WTC11 (cell line): Measurements from ENCODE around the gene KNSTRN. TPM values are rescaled to one million over a fixed set of nuclear protein-coding genes. Genes with fewer than 3 reads are reported as not detected.

Source experiments
- ATAC-seq: fragments of 200-7000 bp; cut with Tn5 transposase; 2 replicates; pipeline ENCODE4 v1.10.0; 2021; ENCODE audit warnings: mild to moderate bottlenecking, moderate library complexity
- CTCF ChIA-PET: fragments of 300-600 bp; sonication (Branson Sonifier 250); formaldehyde crosslinking; loops from one replicate; lab custom pipeline; 2021; ENCODE audit warnings: antibody characterized with exemption; lab: Charles Lee
- POLR2A ChIA-PET: fragments of 350-600 bp; sonication (Branson Sonifier 250); formaldehyde crosslinking; loops from one replicate; lab custom pipeline; 2021; ENCODE audit warnings: antibody characterized with exemption; lab: Charles Lee
- DNase-seq: peaks from one replicate; pipeline ENCODE4 v3.0.0; 2021; ENCODE audit warnings: low spot score
- H3K27ac Mint-ChIP-seq: 2 replicates; pipeline ENCODE4 v1.8.0; 2021; ENCODE audit warnings: mixed read lengths
- H3K27me3 Mint-ChIP-seq: 2 replicates; pipeline ENCODE4 v1.8.0; 2021; ENCODE audit warnings: low read depth, mild to moderate bottlenecking, moderate library complexity, mixed read lengths
- H3K36me3 Mint-ChIP-seq: 2 replicates; pipeline ENCODE4 v1.8.0; 2021; ENCODE audit warnings: mixed read lengths
- H3K4me1 Mint-ChIP-seq: 2 replicates; pipeline ENCODE4 v1.8.0; 2022; ENCODE audit warnings: mixed read lengths
- H3K4me3 Mint-ChIP-seq: 2 replicates; pipeline ENCODE4 v1.8.0; 2021; ENCODE audit warnings: mild to moderate bottlenecking, moderate library complexity, mixed read lengths
- H3K9me3 Mint-ChIP-seq: 2 replicates; pipeline ENCODE4 v1.8.0; 2021; ENCODE audit warnings: mixed read lengths
- CBFB ChIP-seq: sonication (generic); formaldehyde crosslinking; IDR thresholded peaks from 2 replicates; pipeline ENCODE4 v1.8.1; 2022; ENCODE audit warnings: mild to moderate bottlenecking, low read depth, missing genetic modification reagents
- ELF4 ChIP-seq: sonication (generic); formaldehyde crosslinking; IDR thresholded peaks from 2 replicates; pipeline ENCODE4 v1.8.1; 2022; ENCODE audit warnings: low read depth, mild to moderate bottlenecking, moderate library complexity, missing genetic modification reagents
- EMX1 ChIP-seq: fragments of 250-450 bp; sonication (Bioruptor Pico); IDR thresholded peaks from 2 replicates; pipeline ENCODE4 v1.8.0; 2021; ENCODE audit warnings: mild to moderate bottlenecking
- ETV6 ChIP-seq: sonication (generic); formaldehyde crosslinking; IDR thresholded peaks from 2 replicates; pipeline ENCODE4 v1.8.1; 2022; ENCODE audit warnings: mild to moderate bottlenecking, missing genetic modification reagents
- FOXP1 ChIP-seq: sonication (generic); formaldehyde crosslinking; IDR thresholded peaks from 2 replicates; pipeline ENCODE4 v1.8.0; 2022; ENCODE audit warnings: missing genetic modification reagents, mild to moderate bottlenecking, moderate library complexity, borderline replicate concordance
- NFATC4 ChIP-seq: fragments of 250-450 bp; sonication (Bioruptor Pico); IDR thresholded peaks from 2 replicates; pipeline ENCODE4 v1.9.0; 2021; ENCODE audit warnings: mild to moderate bottlenecking
- NFE2L1 ChIP-seq: sonication (generic); formaldehyde crosslinking; IDR thresholded peaks from 2 replicates; pipeline ENCODE4 v1.8.1; 2023; ENCODE audit warnings: missing genetic modification reagents
- NFYB ChIP-seq: sonication (generic); formaldehyde crosslinking; conservative IDR thresholded peaks from 2 replicates; pipeline ENCODE4 v1.8.0; 2022; ENCODE audit warnings: low read depth, missing genetic modification reagents
- NR3C1 ChIP-seq: sonication (generic); formaldehyde crosslinking; conservative IDR thresholded peaks from 2 replicates; pipeline ENCODE4 v1.8.1; 2023; ENCODE audit warnings: low read depth, mild to moderate bottlenecking, missing genetic modification reagents
- OVOL2 ChIP-seq: fragments of 250-450 bp; sonication (Bioruptor Pico); IDR thresholded peaks from 2 replicates; pipeline ENCODE4 v1.9.0; 2021; ENCODE audit warnings: mild to moderate bottlenecking, borderline replicate concordance
- RELA ChIP-seq: sonication (generic); formaldehyde crosslinking; IDR thresholded peaks from 2 replicates; pipeline ENCODE4 v1.8.1; 2022; ENCODE audit warnings: missing genetic modification reagents, mild to moderate bottlenecking, borderline replicate concordance
- RORB ChIP-seq: fragments of 250-450 bp; sonication (Bioruptor Pico); IDR thresholded peaks from 2 replicates; pipeline ENCODE4 v1.9.0; 2021; ENCODE audit warnings: mild to moderate bottlenecking
- SMAD4 ChIP-seq: sonication (generic); formaldehyde crosslinking; IDR thresholded peaks from 2 replicates; pipeline ENCODE4 v1.8.0; 2022; ENCODE audit warnings: mild to moderate bottlenecking, missing genetic modification reagents
- ZNF423 ChIP-seq: fragments of 250-450 bp; sonication (Bioruptor Pico); IDR thresholded peaks from 2 replicates; pipeline ENCODE4 v2.1.2; 2022; ENCODE audit warnings: mild to moderate bottlenecking, moderate library complexity
- ZNF671 ChIP-seq: fragments of 250-450 bp; sonication (Bioruptor Pico); IDR thresholded peaks from 2 replicates; pipeline ENCODE4 v1.8.0; 2021; ENCODE audit warnings: mild to moderate bottlenecking
- total RNA-seq: library from RNA; stranded (reverse); gene quantifications from 3 replicates; pipeline ENCODE4 v1.2.3, GENCODE V29; 2021
- TF ChIP-seq, protein P1 (sequence below): fragments of 250-450 bp; sonication (Bioruptor Pico); IDR thresholded peaks from 2 replicates; pipeline ENCODE4 v2.1.2; 2022; ENCODE audit warnings: mild to moderate bottlenecking, moderate library complexity
- TF ChIP-seq, protein P2 (sequence below): sonication (generic); formaldehyde crosslinking; IDR thresholded peaks from 2 replicates; pipeline ENCODE4 v1.8.1; 2023; ENCODE audit warnings: mild to moderate bottlenecking, missing genetic modification reagents
- TF ChIP-seq, protein P3 (sequence below): fragments of 250-450 bp; sonication (Bioruptor Pico); IDR thresholded peaks from 2 replicates; pipeline ENCODE4 v1.9.0; 2021; ENCODE audit warnings: mild to moderate bottlenecking, borderline replicate concordance
- TF ChIP-seq, protein P4 (sequence below): sonication (generic); formaldehyde crosslinking; IDR thresholded peaks from 2 replicates; pipeline ENCODE4 v1.8.1; 2022; ENCODE audit warnings: mild to moderate bottlenecking, moderate library complexity, missing genetic modification reagents
- TF ChIP-seq, protein P5 (sequence below): sonication (generic); formaldehyde crosslinking; IDR thresholded peaks from 2 replicates; pipeline ENCODE4 v1.8.1; 2022; ENCODE audit warnings: missing genetic modification reagents, borderline replicate concordance
- TF ChIP-seq, protein P6 (sequence below): sonication (generic); formaldehyde crosslinking; IDR thresholded peaks from 2 replicates; pipeline ENCODE4 v1.8.0; 2023; ENCODE audit warnings: mild to moderate bottlenecking, missing genetic modification reagents

The KNSTRN gene
- total RNA-seq, 1 experiment from 2014 or later, result 73.4 TPM

DNA sequence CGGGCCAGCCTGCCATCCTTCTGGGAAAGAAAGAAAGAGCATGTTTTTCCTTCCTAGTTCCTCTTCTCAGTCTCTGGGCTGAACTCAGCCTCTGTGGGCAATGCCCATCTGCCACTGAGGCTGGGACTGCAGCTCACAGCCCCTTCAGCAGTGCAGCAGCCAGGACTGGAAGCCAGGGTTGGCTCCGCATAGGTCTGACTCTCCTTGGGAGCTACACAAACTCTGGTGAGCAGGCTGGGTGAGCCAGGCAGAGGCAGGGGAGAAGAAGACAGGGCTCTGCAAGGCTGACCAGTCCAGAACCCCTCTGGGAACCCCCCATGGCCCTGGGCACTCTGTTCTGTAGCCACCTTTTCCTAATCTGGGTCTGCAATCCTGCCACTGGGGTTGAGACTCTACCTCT lies 20.9 kb upstream of the KNSTRN start (continued):
- TF ChIP-seq RELA (CRISPR knock-in tag) (no peak), EMX1 (CRISPR knock-in tag) (no peak), SMAD4 (CRISPR knock-in tag) (no peak), OVOL2 (CRISPR knock-in tag) (no peak)
- TF ChIP-seq, protein P1, sequence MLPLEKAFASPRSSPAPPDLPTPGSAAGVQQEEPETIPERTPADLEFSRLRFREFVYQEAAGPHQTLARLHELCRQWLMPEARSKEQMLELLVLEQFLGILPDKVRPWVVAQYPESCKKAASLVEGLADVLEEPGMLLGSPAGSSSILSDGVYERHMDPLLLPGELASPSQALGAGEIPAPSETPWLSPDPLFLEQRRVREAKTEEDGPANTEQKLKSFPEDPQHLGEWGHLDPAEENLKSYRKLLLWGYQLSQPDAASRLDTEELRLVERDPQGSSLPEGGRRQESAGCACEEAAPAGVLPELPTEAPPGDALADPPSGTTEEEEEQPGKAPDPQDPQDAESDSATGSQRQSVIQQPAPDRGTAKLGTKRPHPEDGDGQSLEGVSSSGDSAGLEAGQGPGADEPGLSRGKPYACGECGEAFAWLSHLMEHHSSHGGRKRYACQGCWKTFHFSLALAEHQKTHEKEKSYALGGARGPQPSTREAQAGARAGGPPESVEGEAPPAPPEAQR (CRISPR knock-in tag), result no peak

DNA sequence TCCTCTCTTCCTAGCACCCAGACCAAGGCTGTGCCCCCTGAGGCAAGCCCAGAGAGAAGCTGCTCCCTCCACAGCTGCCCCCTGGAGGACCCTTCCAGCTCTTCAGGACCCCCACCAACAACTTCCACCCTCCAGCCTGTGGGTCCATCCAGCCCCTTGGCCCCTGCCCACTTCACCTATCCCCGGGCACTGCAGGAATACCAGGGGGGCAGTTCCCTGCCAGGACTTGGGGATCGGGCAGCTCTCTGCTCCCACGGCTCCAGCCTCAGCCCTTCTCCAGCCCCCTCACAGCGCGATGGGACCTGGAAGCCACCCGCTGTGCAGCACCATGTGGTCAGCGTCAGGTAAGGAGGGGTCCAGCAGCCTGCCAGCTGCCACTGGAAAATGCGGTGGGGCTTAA lies 18.9 kb upstream of the KNSTRN start:
- ChIA-PET CTCF (interaction anchor here (1.0 to 7.2 kb wide), 5 partner anchors 8 to 84 kb away, joined by 3 to 87 read pairs (median 3); partner anchors contain the start of gene CCDC9B), POLR2A (no interaction called here)
- H3K27me3 Mint-ChIP-seq, result peaks cover 37% of the 10 kb centered on the region
- ATAC-seq (no peak), DNase-seq (no peak)
- no peaks in the 10 kb centered on the region for H3K36me3 Mint-ChIP-seq
- H3K27ac Mint-ChIP-seq, result no peak overlapping the region
- peaks cover 12% of the 10 kb centered on the region for H3K4me1 Mint-ChIP-seq
- H3K9me3 Mint-ChIP-seq, result no peaks in the 10 kb centered on the region
- no peak overlapping the region for H3K4me3 Mint-ChIP-seq
- TF ChIP-seq NR3C1 (CRISPR knock-in tag) (no peak), RORB (CRISPR knock-in tag) (no peak), NFYB (CRISPR knock-in tag) (no peak), ZNF671 (no peak), NFE2L1 (CRISPR knock-in tag) (no peak), ELF4 (CRISPR knock-in tag) (no peak)
- TF ChIP-seq, protein P2, sequence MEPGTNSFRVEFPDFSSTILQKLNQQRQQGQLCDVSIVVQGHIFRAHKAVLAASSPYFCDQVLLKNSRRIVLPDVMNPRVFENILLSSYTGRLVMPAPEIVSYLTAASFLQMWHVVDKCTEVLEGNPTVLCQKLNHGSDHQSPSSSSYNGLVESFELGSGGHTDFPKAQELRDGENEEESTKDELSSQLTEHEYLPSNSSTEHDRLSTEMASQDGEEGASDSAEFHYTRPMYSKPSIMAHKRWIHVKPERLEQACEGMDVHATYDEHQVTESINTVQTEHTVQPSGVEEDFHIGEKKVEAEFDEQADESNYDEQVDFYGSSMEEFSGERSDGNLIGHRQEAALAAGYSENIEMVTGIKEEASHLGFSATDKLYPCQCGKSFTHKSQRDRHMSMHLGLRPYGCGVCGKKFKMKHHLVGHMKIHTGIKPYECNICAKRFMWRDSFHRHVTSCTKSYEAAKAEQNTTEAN (CRISPR knock-in tag), result no peak
- TF ChIP-seq, protein P3, sequence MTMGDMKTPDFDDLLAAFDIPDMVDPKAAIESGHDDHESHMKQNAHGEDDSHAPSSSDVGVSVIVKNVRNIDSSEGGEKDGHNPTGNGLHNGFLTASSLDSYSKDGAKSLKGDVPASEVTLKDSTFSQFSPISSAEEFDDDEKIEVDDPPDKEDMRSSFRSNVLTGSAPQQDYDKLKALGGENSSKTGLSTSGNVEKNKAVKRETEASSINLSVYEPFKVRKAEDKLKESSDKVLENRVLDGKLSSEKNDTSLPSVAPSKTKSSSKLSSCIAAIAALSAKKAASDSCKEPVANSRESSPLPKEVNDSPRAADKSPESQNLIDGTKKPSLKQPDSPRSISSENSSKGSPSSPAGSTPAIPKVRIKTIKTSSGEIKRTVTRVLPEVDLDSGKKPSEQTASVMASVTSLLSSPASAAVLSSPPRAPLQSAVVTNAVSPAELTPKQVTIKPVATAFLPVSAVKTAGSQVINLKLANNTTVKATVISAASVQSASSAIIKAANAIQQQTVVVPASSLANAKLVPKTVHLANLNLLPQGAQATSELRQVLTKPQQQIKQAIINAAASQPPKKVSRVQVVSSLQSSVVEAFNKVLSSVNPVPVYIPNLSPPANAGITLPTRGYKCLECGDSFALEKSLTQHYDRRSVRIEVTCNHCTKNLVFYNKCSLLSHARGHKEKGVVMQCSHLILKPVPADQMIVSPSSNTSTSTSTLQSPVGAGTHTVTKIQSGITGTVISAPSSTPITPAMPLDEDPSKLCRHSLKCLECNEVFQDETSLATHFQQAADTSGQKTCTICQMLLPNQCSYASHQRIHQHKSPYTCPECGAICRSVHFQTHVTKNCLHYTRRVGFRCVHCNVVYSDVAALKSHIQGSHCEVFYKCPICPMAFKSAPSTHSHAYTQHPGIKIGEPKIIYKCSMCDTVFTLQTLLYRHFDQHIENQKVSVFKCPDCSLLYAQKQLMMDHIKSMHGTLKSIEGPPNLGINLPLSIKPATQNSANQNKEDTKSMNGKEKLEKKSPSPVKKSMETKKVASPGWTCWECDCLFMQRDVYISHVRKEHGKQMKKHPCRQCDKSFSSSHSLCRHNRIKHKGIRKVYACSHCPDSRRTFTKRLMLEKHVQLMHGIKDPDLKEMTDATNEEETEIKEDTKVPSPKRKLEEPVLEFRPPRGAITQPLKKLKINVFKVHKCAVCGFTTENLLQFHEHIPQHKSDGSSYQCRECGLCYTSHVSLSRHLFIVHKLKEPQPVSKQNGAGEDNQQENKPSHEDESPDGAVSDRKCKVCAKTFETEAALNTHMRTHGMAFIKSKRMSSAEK (CRISPR knock-in tag), result no peak

DNA sequence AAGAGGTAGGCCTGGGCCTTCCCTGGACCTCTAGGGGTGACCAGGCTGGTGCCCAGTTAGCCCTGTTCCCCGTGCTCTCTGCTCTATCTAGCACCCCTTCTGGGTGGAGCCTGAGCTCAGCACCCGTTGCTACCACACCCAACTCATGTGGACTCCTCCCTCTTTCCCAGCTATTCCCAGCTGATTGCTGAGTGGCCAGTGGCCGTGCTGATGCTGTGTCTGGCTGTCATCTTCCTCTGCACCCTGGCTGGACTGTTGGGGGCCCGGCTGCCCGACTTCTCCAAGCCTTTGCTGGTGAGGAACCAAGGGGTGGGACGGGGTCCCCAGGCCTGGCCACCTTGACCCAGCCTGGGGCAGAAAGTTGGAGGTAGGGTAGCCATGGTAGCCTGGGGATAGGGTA lies 18.3 kb upstream of the KNSTRN start:
- ATAC-seq, result no peak
- Mint-ChIP-seq H3K9me3 (no peaks in the 10 kb centered on the region), H3K36me3 (no peaks in the 10 kb centered on the region), H3K4me1 (peaks cover 6% of the 10 kb centered on the region), H3K27me3 (peaks cover 40% of the 10 kb centered on the region), H3K27ac (no peak overlapping the region), H3K4me3 (no peak overlapping the region)
- ChIA-PET CTCF (interaction anchor here (1.2 to 7.2 kb wide), 3 partner anchors 20 to 57 kb away, joined by 3 to 87 read pairs (median 10); partner anchors contain the start of gene CCDC9B), POLR2A (no interaction called here)
- DNase-seq, result no peak
- TF ChIP-seq CBFB (CRISPR knock-in tag) (no peak), NFATC4 (CRISPR knock-in tag) (no peak), OVOL2 (CRISPR knock-in tag) (no peak), ZNF423 (CRISPR knock-in tag) (no peak), ETV6 (no peak), FOXP1 (no peak)
- TF ChIP-seq, protein P4, sequence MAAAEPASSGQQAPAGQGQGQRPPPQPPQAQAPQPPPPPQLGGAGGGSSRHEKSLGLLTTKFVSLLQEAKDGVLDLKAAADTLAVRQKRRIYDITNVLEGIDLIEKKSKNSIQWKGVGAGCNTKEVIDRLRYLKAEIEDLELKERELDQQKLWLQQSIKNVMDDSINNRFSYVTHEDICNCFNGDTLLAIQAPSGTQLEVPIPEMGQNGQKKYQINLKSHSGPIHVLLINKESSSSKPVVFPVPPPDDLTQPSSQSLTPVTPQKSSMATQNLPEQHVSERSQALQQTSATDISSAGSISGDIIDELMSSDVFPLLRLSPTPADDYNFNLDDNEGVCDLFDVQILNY (CRISPR knock-in tag), result no peak
- TF ChIP-seq, protein P5, sequence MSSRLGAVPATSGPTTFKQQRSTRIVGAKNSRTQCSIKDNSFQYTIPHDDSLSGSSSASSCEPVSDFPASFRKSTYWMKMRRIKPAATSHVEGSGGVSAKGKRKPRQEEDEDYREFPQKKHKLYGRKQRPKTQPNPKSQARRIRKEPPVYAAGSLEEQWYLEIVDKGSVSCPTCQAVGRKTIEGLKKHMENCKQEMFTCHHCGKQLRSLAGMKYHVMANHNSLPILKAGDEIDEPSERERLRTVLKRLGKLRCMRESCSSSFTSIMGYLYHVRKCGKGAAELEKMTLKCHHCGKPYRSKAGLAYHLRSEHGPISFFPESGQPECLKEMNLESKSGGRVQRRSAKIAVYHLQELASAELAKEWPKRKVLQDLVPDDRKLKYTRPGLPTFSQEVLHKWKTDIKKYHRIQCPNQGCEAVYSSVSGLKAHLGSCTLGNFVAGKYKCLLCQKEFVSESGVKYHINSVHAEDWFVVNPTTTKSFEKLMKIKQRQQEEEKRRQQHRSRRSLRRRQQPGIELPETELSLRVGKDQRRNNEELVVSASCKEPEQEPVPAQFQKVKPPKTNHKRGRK (CRISPR knock-in tag), result no peak
- TF ChIP-seq, protein P6, sequence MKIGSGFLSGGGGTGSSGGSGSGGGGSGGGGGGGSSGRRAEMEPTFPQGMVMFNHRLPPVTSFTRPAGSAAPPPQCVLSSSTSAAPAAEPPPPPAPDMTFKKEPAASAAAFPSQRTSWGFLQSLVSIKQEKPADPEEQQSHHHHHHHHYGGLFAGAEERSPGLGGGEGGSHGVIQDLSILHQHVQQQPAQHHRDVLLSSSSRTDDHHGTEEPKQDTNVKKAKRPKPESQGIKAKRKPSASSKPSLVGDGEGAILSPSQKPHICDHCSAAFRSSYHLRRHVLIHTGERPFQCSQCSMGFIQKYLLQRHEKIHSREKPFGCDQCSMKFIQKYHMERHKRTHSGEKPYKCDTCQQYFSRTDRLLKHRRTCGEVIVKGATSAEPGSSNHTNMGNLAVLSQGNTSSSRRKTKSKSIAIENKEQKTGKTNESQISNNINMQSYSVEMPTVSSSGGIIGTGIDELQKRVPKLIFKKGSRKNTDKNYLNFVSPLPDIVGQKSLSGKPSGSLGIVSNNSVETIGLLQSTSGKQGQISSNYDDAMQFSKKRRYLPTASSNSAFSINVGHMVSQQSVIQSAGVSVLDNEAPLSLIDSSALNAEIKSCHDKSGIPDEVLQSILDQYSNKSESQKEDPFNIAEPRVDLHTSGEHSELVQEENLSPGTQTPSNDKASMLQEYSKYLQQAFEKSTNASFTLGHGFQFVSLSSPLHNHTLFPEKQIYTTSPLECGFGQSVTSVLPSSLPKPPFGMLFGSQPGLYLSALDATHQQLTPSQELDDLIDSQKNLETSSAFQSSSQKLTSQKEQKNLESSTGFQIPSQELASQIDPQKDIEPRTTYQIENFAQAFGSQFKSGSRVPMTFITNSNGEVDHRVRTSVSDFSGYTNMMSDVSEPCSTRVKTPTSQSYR (CRISPR knock-in tag), result no peak
